RWPE1 (cell line): ENCODE measurements around the gene SPRR5.
A peak's percentile ranks its signal among the peaks of the same experiment; 100 is the strongest.

ENCODE experiments used
- CTCF ChIA-PET: fragments of 350-600 bp; sonication (Branson Sonifier 250); formaldehyde crosslinking; extraction: SDS; loops from one replicate; lab custom pipeline; 2021; lab: Yijun Ruan, JAX
- POLR2A ChIA-PET: fragments of 400-600 bp; formaldehyde crosslinking; extraction: SDS; loops from one replicate; lab custom pipeline; 2020; ENCODE audit warnings: antibody characterized with exemption; ENCODE audit not compliant: low non-redundant PET; lab: Yijun Ruan, JAX
- DNase-seq: peaks from one replicate; pipeline ENCODE4 v3.0.0; 2012; ENCODE audit warnings: low spot score
- H3K27ac ChIP-seq: fragments of 450-650 bp; 2 replicates; pipeline ENCODE4 v1.5.1; 2017
- CTCF ChIP-seq: fragments of 450-650 bp; conservative IDR thresholded peaks from 2 replicates; pipeline ENCODE4 v1.5.1; 2017; ENCODE audit warnings: low read depth, mild to moderate bottlenecking

SPRR5 gene

GRCh38 chr1:152906023-152906565 lies 40.9 kb upstream of the SPRR5 start:
- DNase-seq = peak; percentile 92

GRCh38 chr1:152907686-152908601 lies 39.1 kb upstream of the SPRR5 start, which contains the start of gene IVL:
Gene IVL, plus strand, starts transcription at chr1:152908546. Its CDS starts 1,252 bp downstream, at chr1:152909798.
- no peak for TF ChIP-seq CTCF
- H3K27ac ChIP-seq = peak within 1 kb of the TSS; percentile 53
- CTCF ChIA-PET = interaction anchor here (0.7 to 0.8 kb wide), 2 partner anchors 10 to 72 kb away, joined by 5 to 6 read pairs; no protein-coding TSS in a partner anchor
- peak; percentile 76 for DNase-seq
- POLR2A ChIA-PET = interaction anchor here (0.6 kb wide), 1 partner anchor 400 kb away, joined by 3 read pairs; no protein-coding TSS in a partner anchor

More at GRCh38 chr1:152906023-152906565, 40.9 kb upstream of the SPRR5 start:
- ChIA-PET POLR2A (no interaction called here), CTCF (interaction anchor here (0.6 kb wide), 2 partner anchors 12 to 172 kb away, joined by 3 read pairs; no protein-coding TSS in a partner anchor)
- no peak for TF ChIP-seq CTCF
- peak overlapping the region; percentile 82 for H3K27ac ChIP-seq

GRCh38 chr1:152909206-152909605 lies 37.8 kb upstream of the SPRR5 start:
- TF ChIP-seq CTCF = no peak
- ChIA-PET POLR2A (no interaction called here), CTCF (interaction anchor here (0.7 kb wide), 1 partner anchor 24 kb away, joined by 3 read pairs; no protein-coding TSS in a partner anchor)
- H3K27ac ChIP-seq = no peak overlapping the region
- no peak for DNase-seq

GRCh38 chr1:152912471-152912870 lies 34.5 kb upstream of the SPRR5 start:
- POLR2A ChIA-PET = interaction anchor here (0.6 kb wide), 1 partner anchor 701 kb away, joined by 3 read pairs; the partner anchor contains the start of gene S100A16
- CTCF ChIA-PET = no interaction called here

GRCh38 chr1:152912900-152913299 lies 34.1 kb upstream of the SPRR5 start:
- no peak overlapping the region for H3K27ac ChIP-seq
- ChIA-PET CTCF (no interaction called here), POLR2A (no interaction called here)
- no peak for DNase-seq
- no peak for TF ChIP-seq CTCF

More at GRCh38 chr1:152912471-152912870, 34.5 kb upstream of the SPRR5 start:
- no peak for DNase-seq
- TF ChIP-seq CTCF = no peak
- H3K27ac ChIP-seq = no peak overlapping the region

- no peak overlapping the region for H3K27ac ChIP-seq
- ChIA-PET POLR2A (no interaction called here), CTCF (interaction anchor here (0.6 to 1.1 kb wide), 6 partner anchors 10 to 304 kb away, joined by 3 to 5 read pairs (median 3); partner anchors contain the start of gene IVL)
- no peak for DNase-seq
- TF ChIP-seq CTCF = peak; percentile 37
These were observed 29.2 kb upstream of the SPRR5 start for GRCh38 chr1:152917794-152918193.
